ENCODE measurements around the gene NPTX1.
A peak's percentile ranks its signal among the peaks of the same experiment; 100 is the strongest.

NPTX1 gene

GRCh38 chr17:80478487-80479245 is 2.3 kb upstream of the NPTX1 start:
- DNase-seq (ENCODE audit: low read depth) = no peak

- DNase-seq (ENCODE audit: low read depth) = peak; percentile 26
Observed at GRCh38 chr17:80477647-80478478, 1.5 kb upstream of the NPTX1 start.

GRCh38 chr17:80476877-80477646 is 655 bp upstream of the NPTX1 start:
- DNase-seq (ENCODE audit: low read depth) = no peak

GRCh38 chr17:80474961-80475909 is 1.2 kb downstream of the NPTX1 start:
- DNase-seq (ENCODE audit: low read depth) = no peak

- no peak for DNase-seq (ENCODE audit: low read depth)
Observed at GRCh38 chr17:80474231-80474960, 2.0 kb downstream of the NPTX1 start.

GRCh38 chr17:80473701-80474100 is 2.7 kb downstream of the NPTX1 start:
- no peak for DNase-seq (ENCODE audit: low read depth)

GRCh38 chr17:80472996-80473395 is 3.4 kb downstream of the NPTX1 start:
- DNase-seq (ENCODE audit: low read depth) = no peak

GRCh38 chr17:80471922-80472321 is 4.5 kb downstream of the NPTX1 start:
- DNase-seq (ENCODE audit: low read depth) = no peak

GRCh38 chr17:80470603-80471002 is 5.8 kb downstream of the NPTX1 start:
- no peak for DNase-seq (ENCODE audit: low read depth)

GRCh38 chr17:80469667-80470066 is 6.7 kb downstream of the NPTX1 start:
- DNase-seq (ENCODE audit: low read depth) = no peak

- no peak for DNase-seq (ENCODE audit: low read depth)
Observed at GRCh38 chr17:80468781-80469493, 7.5 kb downstream of the NPTX1 start.

GRCh38 chr17:80468242-80468641 is 8.2 kb downstream of the NPTX1 start:
- no peak for DNase-seq (ENCODE audit: low read depth)

- no peak for DNase-seq (ENCODE audit: low read depth)
Observed at GRCh38 chr17:80466188-80466705, 10.2 kb downstream of the NPTX1 start.

GRCh38 chr17:80465327-80465974 is 11.0 kb downstream of the NPTX1 start:
- DNase-seq (ENCODE audit: low read depth) = no peak

GRCh38 chr17:80464486-80464885 is 11.9 kb downstream of the NPTX1 start:
- DNase-seq (ENCODE audit: low read depth) = no peak

GRCh38 chr17:80463784-80464400 is 12.5 kb downstream of the NPTX1 start:
- no peak for DNase-seq (ENCODE audit: low read depth)

- DNase-seq (ENCODE audit: low read depth) = no peak
Observed at GRCh38 chr17:80461528-80462160, 14.8 kb downstream of the NPTX1 start.

- no peak for DNase-seq (ENCODE audit: low read depth)
Observed at GRCh38 chr17:80460429-80460834, 16.0 kb downstream of the NPTX1 start.

Data from activated T-cell treated with anti-CD3 and anti-CD28 coated beads for 1 hour (primary cell).